T47D (cell line): ENCODE measurements around the gene PEAR1.

Experiments used
- DNase-seq, 2 experiments: peaks; one replicate each; pipeline versions ENCODE4 v3.0.0 to v3.0.0-alpha.2; 2011 to 2012; ENCODE audit warnings: low read depth in 1 of 2, low spot score in 1 of 2
- JUND ChIP-seq: IDR thresholded peaks from 2 replicates; pipeline ENCODE4 v1.6.1; 2012; ENCODE audit warnings: low read depth
- in situ Hi-C: cut with HindIII; loops from 2 replicates; pipeline ENCODE4 v1.10.0; 2016; ENCODE audit warnings: low sequenced_read_pairs, low pct_unique_long_range_greater_than_20kb

Gene PEAR1

GRCh38 chr1:156864796-156865195 lies 28.7 kb upstream of the PEAR1 start:
- no peak for TF ChIP-seq JUND
- peak in 1 of 2 experiments; percentile 29 for DNase-seq
- in situ Hi-C loops: no loop called here

GRCh38 chr1:156865258-156865657 lies 28.3 kb upstream of the PEAR1 start:
- in situ Hi-C loops: no loop called here
- TF ChIP-seq JUND: no peak
- no peak for DNase-seq

GRCh38 chr1:156865865-156866248 lies 27.7 kb upstream of the PEAR1 start:
- TF ChIP-seq JUND: no peak
- DNase-seq: no peak
- in situ Hi-C loops: no loop called here

GRCh38 chr1:156866249-156866909 lies 27.1 kb upstream of the PEAR1 start:
- DNase-seq: no peak
- in situ Hi-C loops: no loop called here
- TF ChIP-seq JUND: no peak

GRCh38 chr1:156868341-156868740 lies 25.2 kb upstream of the PEAR1 start:
- no peak for DNase-seq
- no peak for TF ChIP-seq JUND
- in situ Hi-C loops: no loop called here

GRCh38 chr1:156869455-156869854 lies 24.1 kb upstream of the PEAR1 start:
- no peak for DNase-seq
- no peak for TF ChIP-seq JUND
- in situ Hi-C loops: no loop called here

- no peak for TF ChIP-seq JUND
- in situ Hi-C loops: no loop called here
- DNase-seq: no peak
Measured at GRCh38 chr1:156873659-156874058, 19.9 kb upstream of the PEAR1 start.

GRCh38 chr1:156874142-156874541 lies 19.4 kb upstream of the PEAR1 start:
- no peak for DNase-seq
- in situ Hi-C loops: no loop called here
- no peak for TF ChIP-seq JUND

- in situ Hi-C loops: no loop called here
- no peak for TF ChIP-seq JUND
- DNase-seq: no peak
Measured at GRCh38 chr1:156874572-156875340, 18.8 kb upstream of the PEAR1 start.

GRCh38 chr1:156875341-156875615 lies 18.2 kb upstream of the PEAR1 start:
- no peak for DNase-seq
- in situ Hi-C loops: no loop called here
- no peak for TF ChIP-seq JUND

GRCh38 chr1:156876281-156876680 lies 17.2 kb upstream of the PEAR1 start:
- TF ChIP-seq JUND: no peak
- in situ Hi-C loops: no loop called here
- DNase-seq: no peak

GRCh38 chr1:156877433-156878170 lies 15.9 kb upstream of the PEAR1 start:
- no peak for DNase-seq
- in situ Hi-C loops: no loop called here
- no peak for TF ChIP-seq JUND

- DNase-seq: no peak
- TF ChIP-seq JUND: no peak
- in situ Hi-C loops: no loop called here
Measured at GRCh38 chr1:156879876-156880275, 13.6 kb upstream of the PEAR1 start.
